SK-N-SH (cell line): ENCODE measurements around the gene RABGAP1L.

Source experiments
- EP300 ChIP-seq, 2 experiments: IDR thresholded peaks; 2 replicates each; pipeline versions ENCODE4 v1.4.0 to v1.6.1; 2012; ENCODE audit warnings: borderline replicate concordance in 1 of 2, low read depth in 1 of 2, low read length in 1 of 2
- GABPA ChIP-seq: IDR thresholded peaks from 2 replicates; pipeline ENCODE4 v1.4.0; 2012; ENCODE audit warnings: low read depth, mild to moderate bottlenecking
- POLR2AphosphoS5 ChIP-seq: IDR thresholded peaks from 2 replicates; pipeline ENCODE4 v1.6.1; 2012; ENCODE audit warnings: low read depth, low read length
- RCOR1 ChIP-seq: fragments of 150-350 bp; IDR thresholded peaks from 2 replicates; pipeline ENCODE4 v1.6.1; 2017; ENCODE audit warnings: antibody characterized with exemption, low read length
- RFX5 ChIP-seq: IDR thresholded peaks from 2 replicates; pipeline ENCODE4 v1.6.1; 2012; ENCODE audit warnings: mild to moderate bottlenecking, improper control_type of control experiment, low read length
- RXRA ChIP-seq: IDR thresholded peaks from 2 replicates; pipeline ENCODE4 v1.4.0; 2012; ENCODE audit warnings: low read depth, mild to moderate bottlenecking, borderline replicate concordance
- SIN3A ChIP-seq: IDR thresholded peaks from 2 replicates; pipeline ENCODE4 v1.6.1; 2012; ENCODE audit warnings: low read depth, mild to moderate bottlenecking, low read length, moderate library complexity, borderline replicate concordance
- TAF1 ChIP-seq: IDR thresholded peaks from 2 replicates; pipeline ENCODE4 v1.6.1; 2012; ENCODE audit warnings: low read depth, mild to moderate bottlenecking, low read length, moderate library complexity, borderline replicate concordance
- YY1 ChIP-seq: IDR thresholded peaks from 2 replicates; pipeline ENCODE4 v1.4.0; 2012; ENCODE audit warnings: low read depth, mild to moderate bottlenecking
- TF ChIP-seq, protein P1 (sequence below): fragments of 200-600 bp; sonication (generic); IDR thresholded peaks from 2 replicates; pipeline ENCODE4 v1.6.1; 2017; ENCODE audit warnings: antibody characterized with exemption, mild to moderate bottlenecking, moderate library complexity
- TF ChIP-seq, protein P2 (sequence below): IDR thresholded peaks from 2 replicates; pipeline ENCODE4 v1.4.0; 2012; ENCODE audit warnings: low read depth

DNA sequence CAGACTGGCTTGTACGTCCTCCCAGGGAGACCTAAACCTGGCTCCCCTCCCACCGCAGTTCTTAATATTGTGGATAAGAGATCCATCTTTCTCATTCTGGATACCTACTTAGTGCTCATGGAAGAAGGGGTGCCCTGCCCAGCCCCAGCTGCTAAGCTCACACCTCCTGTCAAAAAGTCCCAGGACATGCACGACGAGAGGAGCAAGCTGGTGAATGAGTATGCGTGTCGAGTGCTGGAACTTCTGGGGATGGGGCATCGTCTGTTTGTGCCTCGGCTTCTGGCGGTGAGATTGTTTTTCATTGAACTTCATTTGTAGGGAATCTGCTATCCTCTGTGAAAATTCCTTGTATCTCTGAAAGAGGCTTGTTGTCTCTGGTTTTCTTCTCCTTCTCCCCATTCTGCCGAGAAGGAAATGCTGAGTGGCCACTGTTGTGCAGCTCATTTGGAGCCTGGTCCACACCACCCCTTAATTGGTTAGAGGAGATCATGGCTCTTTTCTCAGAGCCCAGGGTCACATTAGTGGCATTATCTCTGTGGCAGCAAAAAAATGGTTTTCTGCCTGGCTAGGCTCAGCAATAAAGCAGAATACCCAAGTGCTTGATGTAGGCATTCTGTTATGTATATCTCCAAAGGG is 641.0 kb downstream of the RABGAP1L start:
- TF ChIP-seq, protein P1, sequence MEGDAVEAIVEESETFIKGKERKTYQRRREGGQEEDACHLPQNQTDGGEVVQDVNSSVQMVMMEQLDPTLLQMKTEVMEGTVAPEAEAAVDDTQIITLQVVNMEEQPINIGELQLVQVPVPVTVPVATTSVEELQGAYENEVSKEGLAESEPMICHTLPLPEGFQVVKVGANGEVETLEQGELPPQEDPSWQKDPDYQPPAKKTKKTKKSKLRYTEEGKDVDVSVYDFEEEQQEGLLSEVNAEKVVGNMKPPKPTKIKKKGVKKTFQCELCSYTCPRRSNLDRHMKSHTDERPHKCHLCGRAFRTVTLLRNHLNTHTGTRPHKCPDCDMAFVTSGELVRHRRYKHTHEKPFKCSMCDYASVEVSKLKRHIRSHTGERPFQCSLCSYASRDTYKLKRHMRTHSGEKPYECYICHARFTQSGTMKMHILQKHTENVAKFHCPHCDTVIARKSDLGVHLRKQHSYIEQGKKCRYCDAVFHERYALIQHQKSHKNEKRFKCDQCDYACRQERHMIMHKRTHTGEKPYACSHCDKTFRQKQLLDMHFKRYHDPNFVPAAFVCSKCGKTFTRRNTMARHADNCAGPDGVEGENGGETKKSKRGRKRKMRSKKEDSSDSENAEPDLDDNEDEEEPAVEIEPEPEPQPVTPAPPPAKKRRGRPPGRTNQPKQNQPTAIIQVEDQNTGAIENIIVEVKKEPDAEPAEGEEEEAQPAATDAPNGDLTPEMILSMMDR: no peak
- TF ChIP-seq POLR2AphosphoS5: no peak
- no peak for TF ChIP-seq GABPA
- no peak for TF ChIP-seq RXRA
- TF ChIP-seq EP300 (IDR thresholded peaks at IDR 0.05; ENCODE audit: borderline replicate concordance in 1 of 2, low read depth in 1 of 2, low read length in 1 of 2): no peak
- no peak for TF ChIP-seq TAF1
- TF ChIP-seq, protein P2, sequence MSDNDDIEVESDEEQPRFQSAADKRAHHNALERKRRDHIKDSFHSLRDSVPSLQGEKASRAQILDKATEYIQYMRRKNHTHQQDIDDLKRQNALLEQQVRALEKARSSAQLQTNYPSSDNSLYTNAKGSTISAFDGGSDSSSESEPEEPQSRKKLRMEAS: no peak
- no peak for TF ChIP-seq RFX5
- TF ChIP-seq SIN3A: no peak
- TF ChIP-seq YY1: no peak
- TF ChIP-seq RCOR1: no peak
